ENCODE data around the gene SPACA4. TPM values are rescaled to one million over a fixed set of nuclear protein-coding genes. Genes with fewer than 3 reads are reported as not detected.

Gene SPACA4
- total RNA-seq, 1 donor from 2014 or later = not detected

DNA sequence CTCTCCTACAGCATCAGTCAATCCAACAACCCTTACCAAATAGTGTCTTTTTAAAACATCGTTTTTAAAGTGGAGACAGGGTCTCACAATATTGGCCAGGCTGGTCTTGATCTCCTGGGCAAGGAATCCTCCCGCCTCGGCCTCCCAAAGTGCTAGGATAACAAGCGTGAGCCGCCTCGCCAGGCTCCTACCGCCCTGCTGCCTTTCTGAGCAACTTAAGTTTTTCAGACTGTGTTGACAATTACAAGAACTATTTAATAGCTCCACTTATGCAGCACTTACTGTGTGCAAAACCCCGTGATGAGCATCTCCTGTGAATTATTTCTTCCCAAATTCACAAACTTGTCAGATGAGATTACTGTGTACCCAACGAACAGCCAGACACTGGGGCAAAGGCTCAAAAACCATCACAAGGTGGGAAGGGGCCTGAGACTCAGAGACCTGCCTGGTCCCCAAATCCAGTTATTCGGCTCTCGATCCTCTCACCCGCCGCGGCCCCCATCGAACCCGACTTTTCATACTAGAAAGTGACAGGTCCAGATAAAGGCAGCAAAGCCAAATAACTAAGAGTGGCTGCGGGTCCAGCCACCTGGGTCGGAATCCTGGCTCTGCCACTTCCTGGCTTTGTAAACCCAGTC is 11.9 kb downstream of the SPACA4 start:
- H3K4me2 ChIP-seq = peak overlapping the region; percentile 95
- H3K27me3 Mint-ChIP-seq (ENCODE audit: insufficient read depth, low read depth) = peaks cover 6% of the 10 kb centered on the region
- no peaks in the 10 kb centered on the region for H3K27me3 ChIP-seq
- no peaks in the 10 kb centered on the region for H3K9me3 Mint-ChIP-seq
- DNase-seq (ENCODE audit: low spot score) = no peak
- peaks cover 46% of the 10 kb centered on the region for H4K20me1 ChIP-seq (ENCODE audit: low read depth)
- H3K4me1 ChIP-seq = peaks cover 49% of the 10 kb centered on the region
- TF ChIP-seq EZH2 (IDR thresholded peaks at IDR 0.05) (no peak), CTCF (IDR thresholded peaks at IDR 0.05) (no peak), EZH2phosphoT487 (IDR thresholded peaks at IDR 0.05) (no peak)
- H3K27ac ChIP-seq = peak overlapping the region; percentile 95
- H3K79me2 ChIP-seq (ENCODE audit: low read depth) = peaks cover 51% of the 10 kb centered on the region
- peaks cover 66% of the 10 kb centered on the region for H3F3A ChIP-seq (ENCODE audit: low read depth)
- peak overlapping the region; percentile 99 for H3K9ac ChIP-seq
- no peak overlapping the region for H2AFZ ChIP-seq (replicated peaks)
- peak overlapping the region; percentile 98 for H3K4me3 Mint-ChIP-seq
- no peaks in the 10 kb centered on the region for H3K9me3 ChIP-seq (ENCODE audit: low read depth)
- H3K36me3 ChIP-seq = no peaks in the 10 kb centered on the region
- H3K36me3 Mint-ChIP-seq = peaks cover 15% of the 10 kb centered on the region
- H3K4me1 Mint-ChIP-seq = peaks cover 52% of the 10 kb centered on the region
- peak overlapping the region; percentile 83 for H3K4me3 ChIP-seq
- peak overlapping the region; percentile 97 for H3K27ac Mint-ChIP-seq

GRCh38 chr19:48618916-48619691 is 12.6 kb downstream of the SPACA4 start, which contains the start of the genes RPL18 and SPHK2:
Gene RPL18 (minus strand): TSS chr19:48619178. CDS start chr19:48619143, 35 bp downstream.
Gene SPHK2 (plus strand): TSS chr19:48619506. CDS start chr19:48620515, 1,009 bp downstream.
- TF ChIP-seq EZH2 (IDR thresholded peaks at IDR 0.05) (no peak), EZH2phosphoT487 (IDR thresholded peaks at IDR 0.05) (no peak), CTCF (IDR thresholded peaks at IDR 0.05) (no peak)
- peak within 1 kb of the TSS; percentile 55 for H2AFZ ChIP-seq (replicated peaks)
- peaks cover 53% of the 10 kb centered on the region for H3K79me2 ChIP-seq (ENCODE audit: low read depth)
- H3F3A ChIP-seq (ENCODE audit: low read depth) = peaks cover 63% of the 10 kb centered on the region
- H4K20me1 ChIP-seq (ENCODE audit: low read depth) = peaks cover 46% of the 10 kb centered on the region
- Mint-ChIP-seq H3K27ac (peak within 1 kb of the TSS; percentile 98), H3K36me3 (peaks cover 15% of the 10 kb centered on the region), H3K4me1 (peaks cover 51% of the 10 kb centered on the region), H3K9me3 (no peaks in the 10 kb centered on the region), H3K4me3 (peak within 1 kb of the TSS; percentile 98), H3K27me3 (ENCODE audit: insufficient read depth, low read depth) (peaks cover 6% of the 10 kb centered on the region)
- peak within 1 kb of the TSS; percentile 99 for H3K9ac ChIP-seq
- peak; percentile 99 for DNase-seq (ENCODE audit: low spot score)
- peak within 1 kb of the TSS; percentile 95 for H3K27ac ChIP-seq
- H3K36me3 ChIP-seq = no peaks in the 10 kb centered on the region
- H3K4me2 ChIP-seq = peak within 1 kb of the TSS; percentile 95
- no peaks in the 10 kb centered on the region for H3K27me3 ChIP-seq
- H3K4me1 ChIP-seq = peaks cover 45% of the 10 kb centered on the region
- H3K9me3 ChIP-seq (ENCODE audit: low read depth) = no peaks in the 10 kb centered on the region
- H3K4me3 ChIP-seq = peak within 1 kb of the TSS; percentile 83

- DNase-seq (ENCODE audit: low spot score) = no peak
- Mint-ChIP-seq H3K27ac (peak overlapping the region; percentile 98), H3K4me3 (peak overlapping the region; percentile 98), H3K9me3 (no peaks in the 10 kb centered on the region), H3K4me1 (peaks cover 55% of the 10 kb centered on the region), H3K36me3 (peaks cover 15% of the 10 kb centered on the region), H3K27me3 (ENCODE audit: insufficient read depth, low read depth) (peaks cover 4% of the 10 kb centered on the region)
- Histone ChIP-seq H3K27ac (peak overlapping the region; percentile 57), H3K4me2 (peak overlapping the region; percentile 90), H2AFZ (replicated peaks) (peak overlapping the region; percentile 55), H3K79me2 (ENCODE audit: low read depth) (peaks cover 60% of the 10 kb centered on the region), H3K4me1 (peaks cover 36% of the 10 kb centered on the region), H3K9ac (peak overlapping the region; percentile 65), H3F3A (ENCODE audit: low read depth) (peaks cover 56% of the 10 kb centered on the region), H3K4me3 (peak overlapping the region; percentile 83), H4K20me1 (ENCODE audit: low read depth) (peaks cover 43% of the 10 kb centered on the region), H3K36me3 (no peaks in the 10 kb centered on the region), H3K27me3 (no peaks in the 10 kb centered on the region), H3K9me3 (ENCODE audit: low read depth) (no peaks in the 10 kb centered on the region)
- TF ChIP-seq EZH2 (IDR thresholded peaks at IDR 0.05) (no peak), CTCF (IDR thresholded peaks at IDR 0.05) (no peak), EZH2phosphoT487 (IDR thresholded peaks at IDR 0.05) (no peak)
Measured at GRCh38 chr19:48619692-48620585, 13.4 kb downstream of the SPACA4 start.

Measured in neural progenitor cell (in vitro differentiated cells).